ENCODE results near the gene EFNA4. TPM values are rescaled to one million over a fixed set of nuclear protein-coding genes. Genes with fewer than 3 reads are reported as not detected.

Gene EFNA4
- total RNA-seq, 1 donor from 2014 or later = 46.8 TPM

GRCh38 chr1:155070721-155071569 is 7.4 kb downstream of the EFNA4 start:
- peak; percentile 72 for TF ChIP-seq CTCF (IDR thresholded peaks at IDR 0.05; ENCODE audit: unreplicated experiment)
- H3K27ac Mint-ChIP-seq = peak overlapping the region; percentile 94
- H3K36me3 Mint-ChIP-seq (ENCODE audit: insufficient read depth) = peaks cover 12% of the 10 kb centered on the region
- no peaks in the 10 kb centered on the region for H3K9me3 Mint-ChIP-seq (ENCODE audit: low read depth)
- H3K4me3 Mint-ChIP-seq (ENCODE audit: low read depth) = peak overlapping the region; percentile 66
- peaks cover 17% of the 10 kb centered on the region for H3K4me1 Mint-ChIP-seq (ENCODE audit: low read depth)
- DNase-seq (ENCODE audit: low spot score, unreplicated experiment) = peak; percentile 82
- H3K27me3 Mint-ChIP-seq = peaks cover 16% of the 10 kb centered on the region

GRCh38 chr1:155071701-155072100 is 8.2 kb downstream of the EFNA4 start:
- DNase-seq (ENCODE audit: low spot score, unreplicated experiment) = no peak
- H3K4me1 Mint-ChIP-seq (ENCODE audit: low read depth) = peaks cover 12% of the 10 kb centered on the region
- H3K9me3 Mint-ChIP-seq (ENCODE audit: low read depth) = no peaks in the 10 kb centered on the region
- peaks cover 11% of the 10 kb centered on the region for H3K36me3 Mint-ChIP-seq (ENCODE audit: insufficient read depth)
- H3K27ac Mint-ChIP-seq = peak overlapping the region; percentile 94
- H3K4me3 Mint-ChIP-seq (ENCODE audit: low read depth) = peak overlapping the region; percentile 66
- H3K27me3 Mint-ChIP-seq = peaks cover 16% of the 10 kb centered on the region
- no peak for TF ChIP-seq CTCF (IDR thresholded peaks at IDR 0.05; ENCODE audit: unreplicated experiment)

- H3K4me1 Mint-ChIP-seq (ENCODE audit: low read depth) = peaks cover 16% of the 10 kb centered on the region
Observed at GRCh38 chr1:155072531-155073289, 9.2 kb downstream of the EFNA4 start.

GRCh38 chr1:155073377-155074242 is 10.1 kb downstream of the EFNA4 start:
- no peak for TF ChIP-seq CTCF (IDR thresholded peaks at IDR 0.05; ENCODE audit: unreplicated experiment)
- Mint-ChIP-seq H3K4me3 (ENCODE audit: low read depth) (no peak overlapping the region), H3K27ac (no peak overlapping the region), H3K4me1 (ENCODE audit: low read depth) (peaks cover 23% of the 10 kb centered on the region), H3K27me3 (peaks cover 16% of the 10 kb centered on the region), H3K9me3 (ENCODE audit: low read depth) (no peaks in the 10 kb centered on the region), H3K36me3 (ENCODE audit: insufficient read depth) (peaks cover 4% of the 10 kb centered on the region)
- no peak for DNase-seq (ENCODE audit: low spot score, unreplicated experiment)

More at GRCh38 chr1:155072531-155073289, 9.2 kb downstream of the EFNA4 start:
- Mint-ChIP-seq H3K9me3 (ENCODE audit: low read depth) (no peaks in the 10 kb centered on the region), H3K4me3 (ENCODE audit: low read depth) (no peak overlapping the region), H3K27ac (no peak overlapping the region), H3K36me3 (ENCODE audit: insufficient read depth) (peaks cover 7% of the 10 kb centered on the region), H3K27me3 (peaks cover 16% of the 10 kb centered on the region)
- no peak for TF ChIP-seq CTCF (IDR thresholded peaks at IDR 0.05; ENCODE audit: unreplicated experiment)
- DNase-seq (ENCODE audit: low spot score, unreplicated experiment) = no peak
